ENCODE measurements around the gene SPAG8.

DNA sequence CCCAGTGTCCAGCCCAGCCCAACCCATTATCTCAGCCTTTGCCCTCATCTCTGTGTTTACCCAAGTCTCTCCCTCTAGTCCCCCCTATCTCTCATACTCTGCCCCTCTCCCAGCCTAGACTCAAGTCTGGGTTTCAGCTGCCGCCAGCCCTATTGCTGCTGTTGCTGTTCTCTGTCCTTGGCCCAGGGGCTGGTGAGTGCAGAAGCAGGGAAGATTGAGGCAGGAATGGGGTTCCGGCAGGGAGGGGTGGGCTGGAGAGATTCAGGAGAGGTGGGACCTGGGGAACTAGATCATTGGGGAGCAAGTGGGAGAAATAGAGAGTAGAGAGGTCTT is 17.7 kb upstream of the SPAG8 start:
- TF ChIP-seq EZH2 (IDR thresholded peaks at IDR 0.05; ENCODE audit: borderline replicate concordance, insufficient read depth, low read depth, low read length, poor library complexity, severe bottlenecking) (no peak), CTCF (IDR thresholded peaks at IDR 0.05) (no peak)

Data from B cell (primary cell).